Uterus (tissue), 4 donors: Measurements from ENCODE around the gene GAL3ST1. TPM values are rescaled to one million over a fixed set of nuclear protein-coding genes. Genes with fewer than 3 reads are reported as not detected.

Source experiments
- DNase-seq, 2 donors: peaks; one replicate each; pipeline ENCODE4 v3.0.0-alpha.2; 2019 to 2020
- H3K27ac ChIP-seq, 2 donors: fragments of 200-600 bp; sonication (generic); 1 replicate in 1 of 2; 2 replicates in 1 of 2; pipeline ENCODE4 v1.5.1; 2016 to 2018
- H3K27me3 ChIP-seq, 2 donors: fragments of 200-600 bp; sonication (generic); one replicate each; pipeline ENCODE4 v1.5.1; 2018 to 2019; ENCODE audit warnings: control low read depth in 1 of 2
- H3K36me3 ChIP-seq, 2 donors: fragments of 200-600 bp; sonication (generic); one replicate each; pipeline ENCODE4 v1.5.1; 2019; ENCODE audit warnings: control low read depth in 1 of 2
- H3K4me1 ChIP-seq, 2 donors: fragments of 200-600 bp; sonication (generic); one replicate each; pipeline ENCODE4 v1.5.1; 2018 to 2019; ENCODE audit warnings: control low read depth in 1 of 2
- H3K4me3 ChIP-seq, 2 donors: fragments of 200-600 bp; sonication (generic); 1 replicate in 1 of 2; 2 replicates in 1 of 2; pipeline ENCODE4 v1.5.1; 2018 to 2019; ENCODE audit warnings: mild to moderate bottlenecking in 1 of 2
- H3K9me3 ChIP-seq, 2 donors: fragments of 200-600 bp; sonication (generic); one replicate each; pipeline ENCODE4 v1.5.1; 2019; ENCODE audit warnings: control low read depth in 1 of 2
- CTCF ChIP-seq, 4 experiments: fragments of 200-600 bp in 2 of 4; fragments of 450-650 bp in 2 of 4; sonication (generic) in 2 of 4; IDR thresholded peaks; one replicate each; pipeline ENCODE4 v1.5.1; 2016 to 2019; ENCODE audit warnings: antibody characterized with exemption in 4 of 4, mild to moderate bottlenecking in 2 of 4, moderate library complexity in 1 of 4
- POLR2A ChIP-seq, 2 donors: fragments of 450-650 bp; IDR thresholded peaks; one replicate each; pipeline ENCODE4 v1.6.1; 2016; ENCODE audit warnings: antibody characterized with exemption in 2 of 2, mild to moderate bottlenecking in 1 of 2, moderate library complexity in 1 of 2
- intact Hi-C: fragments of 100-400 bp; cut with DNase I; formaldehyde crosslinking; loops from one replicate; pipeline ENCODE4 v1.15.1; 2023; ENCODE audit warnings: low total_unique reads
- total RNA-seq, 4 donors: library from RNA; depleted of rRNA in 3 of 4; stranded (reverse); fragments of >200 nt in 3 of 4; gene quantifications; one replicate each; pipeline versions ENCODE4 v1.1.0 to v1.2.4, GENCODE V29; 2014 to 2023
- donor health status: DM: yes; HTN: yes; CAD: no.

Gene GAL3ST1
- total RNA-seq, 4 donors from 2014 or later: 0.26 to 6.6 (median 1.2) TPM; not detected in 1

- Histone ChIP-seq H3K36me3 (no peaks in the 10 kb centered on the region), H3K27me3 (no peaks in the 10 kb centered on the region), H3K27ac (no peak overlapping the region), H3K4me3 (no peak overlapping the region), H3K9me3 (no peaks in the 10 kb centered on the region), H3K4me1 (no peaks in the 10 kb centered on the region)
- no peak for DNase-seq
- TF ChIP-seq POLR2A (IDR thresholded peaks at IDR 0.05) (no peak), CTCF (IDR thresholded peaks at IDR 0.05) (no peak)
- intact Hi-C loops: no loop called here
Measured at GRCh38 chr22:30559889-30560288, 14.6 kb downstream of the GAL3ST1 start.

- Histone ChIP-seq H3K4me3 (no peak overlapping the region), H3K4me1 (no peaks in the 10 kb centered on the region), H3K36me3 (no peaks in the 10 kb centered on the region), H3K9me3 (no peaks in the 10 kb centered on the region), H3K27me3 (no peaks in the 10 kb centered on the region), H3K27ac (no peak overlapping the region)
- DNase-seq: no peak
- intact Hi-C loops: no loop called here
- TF ChIP-seq CTCF (IDR thresholded peaks at IDR 0.05) (no peak), POLR2A (IDR thresholded peaks at IDR 0.05) (no peak)
Measured at GRCh38 chr22:30557243-30557642, 17.2 kb downstream of the GAL3ST1 start.

GRCh38 chr22:30556388-30556787 lies 18.1 kb downstream of the GAL3ST1 start:
- Histone ChIP-seq H3K27me3 (no peaks in the 10 kb centered on the region), H3K9me3 (no peaks in the 10 kb centered on the region), H3K36me3 (no peaks in the 10 kb centered on the region), H3K4me3 (no peak overlapping the region), H3K4me1 (no peaks in the 10 kb centered on the region), H3K27ac (no peak overlapping the region)
- intact Hi-C loops: no loop called here
- TF ChIP-seq POLR2A (IDR thresholded peaks at IDR 0.05) (no peak), CTCF (IDR thresholded peaks at IDR 0.05) (no peak)
- DNase-seq: no peak

DNA sequence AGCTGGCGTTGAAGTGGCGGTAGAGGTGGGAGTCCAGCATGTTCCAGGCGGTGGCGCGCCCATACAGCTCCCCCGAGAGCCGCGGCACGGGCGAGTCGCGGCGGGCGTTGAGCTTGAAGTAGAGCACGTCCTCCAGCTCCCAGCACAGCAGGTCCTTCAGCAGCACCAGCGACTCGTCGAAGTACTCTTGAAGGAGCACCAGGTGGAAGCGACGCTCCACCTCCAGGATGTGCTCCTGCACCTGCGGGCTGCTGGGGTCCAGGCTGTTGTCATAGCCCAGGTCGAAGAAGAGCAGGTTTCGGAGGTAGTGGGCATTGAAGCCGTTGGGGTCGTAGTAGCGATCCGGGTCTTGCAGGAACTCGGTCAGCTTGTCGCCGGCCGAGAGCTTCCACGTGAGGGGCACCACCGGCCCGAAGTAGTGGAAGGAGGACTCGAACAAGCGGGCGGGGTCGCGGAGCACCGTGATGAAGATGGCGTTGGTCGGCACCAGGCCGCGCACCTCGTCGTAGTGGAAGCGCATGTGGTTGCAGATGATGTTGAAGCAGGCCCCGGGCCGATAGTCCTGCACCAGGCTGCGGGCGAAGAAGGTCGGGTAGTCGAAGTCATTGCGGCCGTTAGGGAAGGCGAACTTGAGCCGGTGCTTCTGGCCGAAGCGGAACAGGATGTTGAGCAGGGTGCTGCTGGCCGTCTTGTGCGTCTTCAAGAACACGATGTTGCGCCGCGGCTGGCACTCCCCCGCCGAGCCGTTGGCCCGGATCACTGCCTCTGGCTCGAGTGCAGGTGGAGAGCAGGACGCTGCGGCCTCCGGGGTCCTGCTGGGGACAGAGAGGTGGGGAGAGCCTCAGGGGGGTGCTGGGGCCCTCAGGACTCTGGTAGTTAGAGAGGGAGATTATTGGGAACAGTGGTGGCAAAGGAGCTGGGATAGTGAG lies 18.9 kb downstream of the GAL3ST1 start:
- H3K36me3 ChIP-seq: no peaks in the 10 kb centered on the region
- H3K4me3 ChIP-seq: no peak overlapping the region
- no peak overlapping the region for H3K27ac ChIP-seq
- H3K4me1 ChIP-seq: no peaks in the 10 kb centered on the region
- H3K27me3 ChIP-seq: no peaks in the 10 kb centered on the region
- DNase-seq: no peak
- TF ChIP-seq POLR2A (IDR thresholded peaks at IDR 0.05) (no peak), CTCF (IDR thresholded peaks at IDR 0.05) (no peak)
- no peaks in the 10 kb centered on the region for H3K9me3 ChIP-seq
- intact Hi-C loops: no loop called here

GRCh38 chr22:30553971-30554370 lies 20.5 kb downstream of the GAL3ST1 start:
- Histone ChIP-seq H3K4me3 (no peak overlapping the region), H3K27me3 (no peaks in the 10 kb centered on the region), H3K36me3 (no peaks in the 10 kb centered on the region), H3K9me3 (no peaks in the 10 kb centered on the region), H3K4me1 (no peaks in the 10 kb centered on the region), H3K27ac (no peak overlapping the region)
- TF ChIP-seq CTCF (IDR thresholded peaks at IDR 0.05) (no peak), POLR2A (IDR thresholded peaks at IDR 0.05) (no peak)
- DNase-seq: no peak
- intact Hi-C loops: no loop called here
